Smooth muscle cell (in vitro differentiated cells): ENCODE results near the gene SLC22A15. TPM values are rescaled to one million over a fixed set of nuclear protein-coding genes. Genes with fewer than 3 reads are reported as not detected.

Source experiments
- DNase-seq: peaks from one replicate; lab custom pipeline; 2025; ENCODE audit not compliant: unreplicated experiment; lab: John Stamatoyannopoulos, UW
- H2AFZ ChIP-seq: fragments of 200-600 bp; sonication (generic); 2 replicates; pipeline ENCODE4 v1.6.0; 2016; ENCODE audit warnings: antibody characterized with exemption, low read depth, mild to moderate bottlenecking
- H3F3A ChIP-seq: fragments of 200-600 bp; sonication (generic); 2 replicates; pipeline ENCODE4 v1.6.0; 2017; ENCODE audit warnings: antibody characterized with exemption, low read depth
- H3K27ac ChIP-seq: fragments of 200-600 bp; sonication (generic); 2 replicates; pipeline ENCODE4 v1.5.1; 2016; ENCODE audit warnings: low read depth, mild to moderate bottlenecking
- H3K27me3 ChIP-seq: fragments of 200-600 bp; sonication (generic); 2 replicates; pipeline ENCODE4 v1.6.1; 2016; ENCODE audit warnings: low read depth, mild to moderate bottlenecking
- H3K36me3 ChIP-seq: fragments of 200-600 bp; sonication (generic); 2 replicates; pipeline ENCODE4 v1.5.1; 2016; ENCODE audit warnings: low read depth
- H3K4me1 ChIP-seq: fragments of 200-600 bp; sonication (generic); 2 replicates; pipeline ENCODE4 v1.5.1; 2016; ENCODE audit warnings: low read depth
- H3K4me2 ChIP-seq: fragments of 200-600 bp; sonication (generic); 2 replicates; pipeline ENCODE4 v1.6.0; 2016; ENCODE audit warnings: mild to moderate bottlenecking
- H3K4me3 ChIP-seq: fragments of 200-600 bp; sonication (generic); 2 replicates; pipeline ENCODE4 v1.5.1; 2016; ENCODE audit warnings: mild to moderate bottlenecking
- H3K79me2 ChIP-seq: fragments of 200-600 bp; sonication (generic); 2 replicates; pipeline ENCODE4 v1.6.0; 2016; ENCODE audit warnings: low read depth, mild to moderate bottlenecking
- H3K9ac ChIP-seq: fragments of 200-600 bp; sonication (generic); 2 replicates; pipeline ENCODE4 v1.6.0; 2016; ENCODE audit warnings: low read depth
- H3K9me3 ChIP-seq: fragments of 200-600 bp; sonication (generic); replicated peaks from 2 replicates; pipeline ENCODE4 v1.5.1; 2016; ENCODE audit warnings: low read depth
- H4K20me1 ChIP-seq: fragments of 200-600 bp; sonication (generic); 2 replicates; pipeline ENCODE4 v1.6.0; 2016; ENCODE audit warnings: low read depth
- WGBS: methylation state at CpG from one replicate; pipeline ENCODE4 v1.1.7; 2016; ENCODE audit warnings: low lambda C conversion rate; 5-methylcytosine and 5-hydroxymethylcytosine counted together
- polyA plus RNA-seq: library from polyadenylated mRNA; unstranded; fragments of >200 nt; fragmentation: Nextera tagmentation; extraction: Ambion mirVana; gene quantifications from 2 replicates; pipeline ENCODE4 v1.2.1, GENCODE V29; 2016
- total RNA-seq: library from RNA; depleted of rRNA; stranded (reverse); fragments of >200 nt; gene quantifications from 2 replicates; pipeline ENCODE4 v1.2.3, GENCODE V29; 2014
- TF ChIP-seq, protein P1 (sequence below): fragments of 200-600 bp; sonication (generic); IDR thresholded peaks from 2 replicates; pipeline ENCODE4 v1.5.1; 2017; ENCODE audit warnings: borderline replicate concordance, mild to moderate bottlenecking, antibody characterized with exemption; ENCODE audit not compliant: insufficient read depth, poor library complexity, severe bottlenecking

SLC22A15 gene
- total and polyA plus RNA-seq, 2 experiments from 2014 or later: 1.00 to 3.2 TPM

DNA sequence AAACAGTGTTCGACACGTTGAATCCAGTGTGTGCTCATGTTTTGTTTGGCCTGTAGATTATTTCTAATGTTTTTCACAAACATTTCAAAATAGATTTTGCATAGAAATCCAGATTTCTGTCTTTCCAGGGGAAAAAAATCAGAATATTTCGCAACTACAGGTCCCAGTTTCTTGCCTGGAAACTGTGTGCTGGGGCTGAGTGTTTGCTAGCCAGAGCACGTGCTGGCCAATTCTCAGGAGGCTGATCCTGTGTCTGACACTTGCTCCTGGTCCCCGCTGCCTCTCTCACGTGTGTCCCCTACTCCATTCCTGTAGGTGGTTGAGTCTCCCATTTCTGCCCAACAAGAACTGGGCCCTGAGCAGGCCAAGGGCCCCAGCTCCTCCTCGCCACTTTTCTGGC is 137.3 kb downstream of the SLC22A15 start:
- H3K27ac ChIP-seq: no peak overlapping the region
- no peak overlapping the region for H3K4me3 ChIP-seq
- no peaks in the 10 kb centered on the region for H3K9me3 ChIP-seq
- TF ChIP-seq, protein P1, sequence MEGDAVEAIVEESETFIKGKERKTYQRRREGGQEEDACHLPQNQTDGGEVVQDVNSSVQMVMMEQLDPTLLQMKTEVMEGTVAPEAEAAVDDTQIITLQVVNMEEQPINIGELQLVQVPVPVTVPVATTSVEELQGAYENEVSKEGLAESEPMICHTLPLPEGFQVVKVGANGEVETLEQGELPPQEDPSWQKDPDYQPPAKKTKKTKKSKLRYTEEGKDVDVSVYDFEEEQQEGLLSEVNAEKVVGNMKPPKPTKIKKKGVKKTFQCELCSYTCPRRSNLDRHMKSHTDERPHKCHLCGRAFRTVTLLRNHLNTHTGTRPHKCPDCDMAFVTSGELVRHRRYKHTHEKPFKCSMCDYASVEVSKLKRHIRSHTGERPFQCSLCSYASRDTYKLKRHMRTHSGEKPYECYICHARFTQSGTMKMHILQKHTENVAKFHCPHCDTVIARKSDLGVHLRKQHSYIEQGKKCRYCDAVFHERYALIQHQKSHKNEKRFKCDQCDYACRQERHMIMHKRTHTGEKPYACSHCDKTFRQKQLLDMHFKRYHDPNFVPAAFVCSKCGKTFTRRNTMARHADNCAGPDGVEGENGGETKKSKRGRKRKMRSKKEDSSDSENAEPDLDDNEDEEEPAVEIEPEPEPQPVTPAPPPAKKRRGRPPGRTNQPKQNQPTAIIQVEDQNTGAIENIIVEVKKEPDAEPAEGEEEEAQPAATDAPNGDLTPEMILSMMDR: no peak
- no peaks in the 10 kb centered on the region for H3K4me1 ChIP-seq
- 84% methylated on average over 7 of the region's 7 CpGs for WGBS
- no peaks in the 10 kb centered on the region for H3K36me3 ChIP-seq
- DNase-seq: no peak
- no peaks in the 10 kb centered on the region for H3F3A ChIP-seq
- no peaks in the 10 kb centered on the region for H3K79me2 ChIP-seq
- H4K20me1 ChIP-seq: no peaks in the 10 kb centered on the region
- H2AFZ ChIP-seq: no peak overlapping the region
- H3K27me3 ChIP-seq: no peaks in the 10 kb centered on the region
- H3K9ac ChIP-seq: no peak overlapping the region
- no peak overlapping the region for H3K4me2 ChIP-seq

DNA sequence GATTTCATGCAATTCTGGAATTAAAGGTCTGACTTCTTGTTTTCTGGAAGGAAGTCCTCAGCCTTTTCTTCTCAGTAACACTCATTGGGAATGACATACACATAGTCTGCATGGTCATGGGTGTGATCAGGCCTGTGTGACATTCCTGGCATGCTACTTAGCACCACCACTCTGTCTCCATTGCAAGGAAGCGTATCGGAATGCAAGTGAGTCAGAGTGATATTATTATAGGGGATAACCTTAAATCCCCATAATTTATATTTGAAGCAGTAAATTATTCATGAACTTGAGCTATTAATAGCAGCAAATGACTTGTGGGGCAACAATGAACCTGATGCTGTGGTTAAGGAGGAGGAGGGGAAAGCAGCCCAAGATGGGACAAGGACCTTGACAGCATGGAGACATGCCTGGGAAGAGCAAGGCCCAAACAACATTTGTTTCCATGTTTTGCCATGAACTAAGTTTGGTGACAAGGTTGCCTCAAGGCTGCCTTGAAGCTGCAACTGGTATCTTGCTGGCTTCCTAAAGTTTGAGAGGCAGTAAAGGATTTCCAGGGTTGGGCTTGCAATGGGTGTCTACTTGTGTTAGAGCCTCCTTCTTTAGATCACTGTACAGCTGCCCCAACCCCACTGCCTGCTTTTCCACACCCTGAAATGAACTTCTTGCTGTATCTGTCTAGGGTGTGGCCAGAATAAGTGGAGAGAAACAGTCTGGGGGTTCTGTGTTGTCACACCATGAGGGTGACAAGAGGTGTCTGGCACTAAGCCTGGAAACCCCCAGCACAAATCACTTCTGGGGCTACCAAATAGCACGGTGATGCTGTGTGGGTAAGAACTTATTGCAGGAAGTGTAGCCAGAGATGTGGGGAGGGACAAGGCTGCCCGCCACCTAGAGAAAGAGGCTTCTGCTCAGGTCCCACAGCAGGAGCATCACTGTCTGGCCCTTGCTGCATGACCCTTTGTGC is 139.4 kb downstream of the SLC22A15 start:
- H3K4me3 ChIP-seq: no peak overlapping the region
- no peaks in the 10 kb centered on the region for H4K20me1 ChIP-seq
- no peak for DNase-seq
- H3K4me2 ChIP-seq: no peak overlapping the region
- H3K9ac ChIP-seq: no peak overlapping the region
- no peaks in the 10 kb centered on the region for H3F3A ChIP-seq
- WGBS: 53% methylated on average over 4 of the region's 4 CpGs
- no peak overlapping the region for H2AFZ ChIP-seq
- no peaks in the 10 kb centered on the region for H3K4me1 ChIP-seq
- H3K27me3 ChIP-seq: no peaks in the 10 kb centered on the region
- peak overlapping the region; percentile 40 for H3K27ac ChIP-seq
- no peaks in the 10 kb centered on the region for H3K79me2 ChIP-seq
- H3K36me3 ChIP-seq: no peaks in the 10 kb centered on the region
- H3K9me3 ChIP-seq: no peaks in the 10 kb centered on the region
- TF ChIP-seq, protein P1: no peak

DNA sequence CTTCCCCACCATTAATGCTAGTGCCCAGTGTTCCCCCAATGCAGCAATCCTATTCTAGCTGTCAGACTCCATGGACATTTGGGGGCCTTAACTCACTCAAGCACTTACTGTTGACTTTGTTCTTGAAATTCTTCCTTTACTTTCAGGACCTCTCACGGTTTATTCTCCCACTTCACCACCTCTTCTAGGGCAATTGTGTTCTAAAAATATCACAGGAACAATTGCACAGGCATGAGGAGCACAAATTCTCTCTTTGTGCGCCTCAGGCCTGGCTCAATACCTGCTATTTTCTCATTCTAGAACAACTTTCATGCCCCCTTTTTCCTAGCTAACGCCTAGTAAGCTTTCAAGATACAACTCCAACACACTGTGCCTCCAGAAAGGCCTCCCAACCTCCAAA is 142.2 kb downstream of the SLC22A15 start:
- TF ChIP-seq, protein P1: no peak
- H3K4me3 ChIP-seq: no peak overlapping the region
- H2AFZ ChIP-seq: no peak overlapping the region
- H4K20me1 ChIP-seq: no peaks in the 10 kb centered on the region
- H3K27ac ChIP-seq: no peak overlapping the region
- DNase-seq: no peak
- H3K4me2 ChIP-seq: no peak overlapping the region
- no peaks in the 10 kb centered on the region for H3K36me3 ChIP-seq
- WGBS: 85% methylated on average over 3 of the region's 3 CpGs
- H3K9ac ChIP-seq: no peak overlapping the region
- no peaks in the 10 kb centered on the region for H3K4me1 ChIP-seq
- no peaks in the 10 kb centered on the region for H3K9me3 ChIP-seq
- H3F3A ChIP-seq: no peaks in the 10 kb centered on the region
- no peaks in the 10 kb centered on the region for H3K79me2 ChIP-seq
- no peaks in the 10 kb centered on the region for H3K27me3 ChIP-seq

Other genes starting within 250 kb of the SLC22A15 start
- gene CASQ2, start 207.8 kb upstream of the SLC22A15 start, total RNA-seq: not detected in 2 replicates
- gene CASQ2, start 207.8 kb upstream of the SLC22A15 start, polyA plus RNA-seq: not detected in 2 replicates
- gene NHLH2, start 135.4 kb upstream of the SLC22A15 start, total RNA-seq: 0.54 and 0.90 TPM in 2 replicates
- 0.30 and 0.46 TPM in 2 replicates for gene NHLH2, start 135.4 kb upstream of the SLC22A15 start, polyA plus RNA-seq
- gene MAB21L3, start 134.9 kb downstream of the SLC22A15 start, total RNA-seq: 0.09 and 0.13 TPM in 2 replicates
- 0.26 and 0.58 TPM in 2 replicates for gene MAB21L3, start 134.9 kb downstream of the SLC22A15 start, polyA plus RNA-seq